ENCODE results near the gene EIF2S2.

Gene EIF2S2

DNA sequence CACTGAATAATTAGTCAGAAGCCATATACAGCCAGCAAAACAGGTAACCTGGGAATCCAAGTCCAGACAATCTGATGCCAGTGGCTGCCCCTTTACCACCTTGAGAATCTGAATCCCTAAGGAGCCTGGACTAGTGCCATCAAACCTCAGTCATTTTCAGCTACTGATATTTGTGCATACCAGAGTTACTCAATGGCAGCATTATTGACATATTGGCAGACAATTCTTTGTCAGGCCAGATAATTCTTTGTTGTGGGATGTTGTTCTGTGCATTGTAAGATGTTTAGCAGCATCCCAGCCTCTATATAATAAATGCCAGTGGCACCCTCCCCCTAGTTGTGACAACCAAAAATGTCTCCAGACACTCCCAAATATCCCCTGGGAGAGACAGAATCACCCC is 3.2 kb upstream of the EIF2S2 start:
- DNase-seq = no peak

GRCh38 chr20:34114809-34115208 is 2.8 kb upstream of the EIF2S2 start:
- no peak for DNase-seq

GRCh38 chr20:34112600-34113101 is 608 bp upstream of the EIF2S2 start:
- DNase-seq = peak; percentile 70

DNA sequence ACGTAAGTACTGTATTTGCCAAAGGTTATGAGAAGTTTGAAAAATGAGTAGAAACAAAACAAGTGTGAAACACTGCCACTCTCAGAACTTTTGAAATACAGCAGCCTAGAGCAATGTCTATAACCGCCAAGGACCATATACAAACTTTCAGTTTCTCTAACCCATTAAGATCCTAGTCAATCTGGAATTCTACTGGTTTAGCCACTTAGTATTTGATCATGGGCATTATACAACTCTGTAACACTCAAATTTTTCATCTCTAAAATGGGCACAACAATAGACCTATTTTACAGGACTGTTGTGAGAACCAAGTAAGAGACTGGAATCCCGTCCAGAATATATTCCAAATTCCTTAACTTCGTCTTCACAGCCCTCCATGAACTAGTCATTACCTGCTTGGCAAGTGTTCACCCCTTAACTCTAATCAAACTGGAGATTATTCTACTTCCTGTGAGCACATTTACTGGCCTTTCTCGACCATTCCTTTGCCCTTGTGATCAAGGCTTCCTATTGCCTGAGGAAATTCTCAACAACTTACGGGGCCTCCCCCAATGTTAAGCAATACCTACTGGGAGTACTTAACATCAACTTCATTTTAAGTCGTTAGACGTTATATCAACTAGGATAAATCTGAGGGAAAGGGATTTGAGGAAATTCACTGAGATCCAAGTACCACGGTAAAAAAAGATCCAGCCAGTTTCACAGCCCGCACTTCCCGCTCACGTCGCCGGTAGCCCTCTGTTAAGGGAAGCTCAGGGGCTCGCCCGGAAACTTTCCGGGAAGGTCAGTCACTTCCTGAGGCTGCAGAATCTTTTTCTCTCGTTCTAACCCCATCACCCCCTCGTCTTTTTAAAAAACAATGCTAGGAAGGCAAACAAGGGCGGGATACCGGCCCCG is 1.1 kb downstream of the EIF2S2 start:
- peak; percentile 55 for DNase-seq

DNA sequence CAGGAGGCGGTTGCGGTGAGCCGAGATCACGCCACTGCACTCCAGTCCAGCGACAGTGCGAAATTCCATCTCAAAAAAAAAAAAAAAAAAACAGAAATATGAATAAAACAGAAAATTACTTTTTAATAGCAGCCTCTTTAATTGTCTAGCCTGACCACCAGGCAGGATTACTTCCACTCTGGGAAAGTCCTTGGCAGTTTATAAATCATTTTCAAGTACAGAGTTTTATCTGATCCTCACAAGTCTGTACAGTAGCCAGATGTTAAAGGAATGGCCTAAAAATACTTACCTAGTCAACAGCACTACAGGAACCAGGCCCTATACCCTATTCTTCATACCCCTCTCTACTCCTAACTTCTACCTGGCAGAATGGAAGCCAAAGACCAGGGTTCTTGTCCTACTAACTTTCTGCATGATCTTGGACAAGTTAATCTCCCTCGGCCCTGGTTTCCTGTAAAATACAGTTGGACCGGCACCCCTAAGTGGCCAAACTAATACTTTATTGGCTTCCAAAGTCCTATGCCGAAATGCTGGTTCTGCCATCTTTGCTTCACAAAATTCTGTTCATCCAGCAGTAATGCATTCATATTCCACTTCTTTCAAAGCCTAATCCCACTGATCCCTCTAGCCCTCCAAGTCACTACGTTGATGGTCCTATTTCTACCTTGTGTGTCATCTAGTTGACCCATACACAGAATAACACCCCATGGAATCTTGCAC is 1.9 kb downstream of the EIF2S2 start:
- no peak for DNase-seq

- DNase-seq = no peak
Observed at GRCh38 chr20:34109442-34109841, 2.6 kb downstream of the EIF2S2 start.

DNA sequence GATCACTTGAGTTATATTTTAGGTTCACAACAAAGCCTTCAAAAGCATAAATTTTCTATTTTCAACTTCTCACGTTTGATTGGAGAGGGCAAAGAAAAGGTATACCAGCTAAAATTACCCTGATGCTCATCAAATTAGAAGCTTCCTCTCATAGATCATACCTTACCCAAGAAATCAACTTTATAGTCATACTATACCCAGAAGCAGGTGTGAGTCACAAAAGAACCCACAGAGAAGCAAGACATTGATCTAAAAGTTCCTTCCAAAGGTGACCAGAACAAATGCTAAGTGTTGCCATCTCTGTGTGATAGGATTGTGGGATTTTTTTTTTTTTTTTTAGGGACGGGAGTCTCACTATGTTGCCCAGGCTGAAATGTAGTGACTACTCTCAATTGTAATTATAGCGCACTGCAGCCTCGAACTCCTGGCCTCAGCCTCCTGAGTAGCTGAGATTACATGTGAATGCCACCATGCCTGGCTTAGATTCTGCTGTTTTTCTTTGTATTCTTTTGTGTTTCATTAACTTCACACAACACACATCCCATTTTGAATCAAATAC is 3.3 kb downstream of the EIF2S2 start:
- no peak for DNase-seq

DNA sequence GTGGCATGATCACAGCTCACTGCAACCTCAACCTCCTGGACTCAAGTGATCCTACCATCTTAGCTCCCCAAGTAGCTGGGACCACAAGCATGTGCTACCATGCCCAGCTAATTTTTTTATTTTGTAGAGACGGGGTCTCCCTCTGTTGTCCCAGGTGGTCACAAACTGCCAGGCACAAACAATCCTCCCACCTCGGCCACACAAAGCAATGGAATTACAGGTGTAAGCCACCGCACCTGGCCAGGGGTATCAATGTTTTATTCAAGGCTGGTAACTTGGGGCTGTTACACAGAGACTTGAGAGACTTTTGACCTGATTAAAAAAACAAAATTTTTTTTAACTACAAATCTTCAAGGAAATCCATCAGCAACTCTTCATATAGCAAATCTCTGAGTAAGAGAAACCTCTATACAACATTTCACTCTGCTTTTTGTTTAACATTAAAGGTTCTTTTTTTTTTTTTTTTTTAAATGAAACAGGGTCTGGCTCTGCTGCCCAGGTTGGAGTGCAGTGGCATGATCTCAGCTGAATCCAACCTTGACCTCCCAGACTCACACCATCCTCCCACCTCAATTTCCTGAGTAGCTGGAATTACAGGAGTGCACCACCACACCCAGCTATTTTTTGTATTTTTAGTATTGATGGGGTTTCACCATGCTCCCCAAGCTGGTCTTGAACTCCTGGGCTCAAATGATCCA is 5.9 kb downstream of the EIF2S2 start:
- DNase-seq = no peak

- no peak for DNase-seq
Observed at GRCh38 chr20:34104059-34104458, 8.0 kb downstream of the EIF2S2 start.

DNA sequence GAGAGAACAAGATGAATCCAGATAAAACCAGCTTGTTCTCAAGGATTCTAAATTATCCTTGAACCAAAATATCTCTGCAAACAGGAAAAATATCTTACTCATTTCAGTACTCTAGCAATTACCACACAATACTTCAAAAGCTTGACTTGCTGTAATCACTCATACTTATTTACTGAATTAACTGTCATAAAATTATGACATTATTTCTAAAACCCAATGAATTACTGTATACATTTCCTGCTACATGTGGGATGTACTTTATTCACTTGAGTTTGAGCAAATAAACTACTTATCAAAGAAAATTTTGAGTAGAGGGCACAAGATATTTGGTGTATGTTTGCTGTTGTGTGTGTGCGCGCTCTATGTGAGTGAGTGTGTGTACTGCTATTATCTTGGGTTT is 9.7 kb downstream of the EIF2S2 start:
- DNase-seq = no peak

- no peak for DNase-seq
Observed at GRCh38 chr20:34100576-34100975, 11.5 kb downstream of the EIF2S2 start.

GRCh38 chr20:34099675-34100074 is 12.4 kb downstream of the EIF2S2 start:
- no peak for DNase-seq

DNA sequence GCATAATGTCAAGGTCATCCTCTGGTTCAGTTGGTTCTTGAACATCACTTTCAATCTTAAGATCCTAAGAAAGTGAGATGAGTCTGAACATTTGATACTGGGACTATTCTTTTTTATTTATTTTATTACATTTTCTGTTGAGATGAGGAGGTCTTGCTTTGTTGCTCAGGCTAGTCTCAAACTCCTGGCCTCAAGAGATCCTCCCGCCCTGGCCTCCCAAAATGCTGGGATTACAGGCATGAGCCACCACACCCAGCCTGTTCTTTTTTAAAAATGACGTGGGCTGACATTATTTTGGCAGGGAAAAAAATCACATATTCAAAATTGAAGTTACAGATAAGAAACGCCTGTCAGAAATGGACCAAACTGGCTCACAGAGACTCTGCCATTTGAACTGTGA is 13.5 kb downstream of the EIF2S2 start:
- DNase-seq = no peak

GRCh38 chr20:34096699-34097444 is 15.2 kb downstream of the EIF2S2 start:
- no peak for DNase-seq

DNA sequence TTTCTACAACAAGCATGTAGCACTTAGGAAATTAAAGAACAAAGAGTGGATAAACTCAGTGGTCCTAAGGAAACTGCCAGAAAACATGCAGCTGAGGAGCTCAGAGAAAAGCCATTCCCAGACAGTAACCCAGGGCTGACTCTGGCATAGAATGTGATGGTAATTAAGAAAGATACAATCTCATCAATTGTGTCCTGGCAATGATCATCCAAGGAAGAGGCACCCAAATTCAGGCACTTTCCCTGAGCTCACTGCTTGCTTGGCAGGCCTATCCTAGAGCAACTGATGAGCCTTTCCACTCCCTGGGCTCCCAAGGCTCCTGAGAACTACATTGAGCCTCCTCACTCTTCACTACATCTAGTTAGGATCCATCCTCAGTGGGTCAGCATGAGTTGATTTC is 16.2 kb downstream of the EIF2S2 start:
- no peak for DNase-seq

- DNase-seq = no peak
Observed at GRCh38 chr20:34093895-34094294, 18.1 kb downstream of the EIF2S2 start.

GRCh38 chr20:34091637-34092200 is 20.3 kb downstream of the EIF2S2 start:
- DNase-seq = no peak

DNA sequence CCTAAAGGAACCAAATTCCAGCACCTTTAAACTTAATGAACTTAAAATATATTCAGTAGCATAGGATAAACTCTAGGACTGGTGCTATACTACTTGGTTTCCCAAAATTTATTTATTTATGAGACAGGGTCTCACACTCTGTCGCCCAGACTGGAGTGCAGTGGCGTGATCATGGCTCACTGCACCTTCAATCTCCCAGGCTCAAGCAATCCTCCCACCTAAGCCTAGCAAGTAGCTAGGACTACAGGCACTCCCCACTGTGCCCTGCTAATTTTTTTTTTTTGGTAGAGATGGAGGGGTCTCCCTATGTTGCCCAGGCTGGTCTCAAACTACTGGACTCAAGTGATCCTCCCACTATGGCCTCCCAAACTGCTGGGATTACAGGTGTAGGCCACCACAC is 21.4 kb downstream of the EIF2S2 start:
- DNase-seq = no peak

GRCh38 chr20:34089655-34090345 is 22.2 kb downstream of the EIF2S2 start:
- DNase-seq = no peak

DNA sequence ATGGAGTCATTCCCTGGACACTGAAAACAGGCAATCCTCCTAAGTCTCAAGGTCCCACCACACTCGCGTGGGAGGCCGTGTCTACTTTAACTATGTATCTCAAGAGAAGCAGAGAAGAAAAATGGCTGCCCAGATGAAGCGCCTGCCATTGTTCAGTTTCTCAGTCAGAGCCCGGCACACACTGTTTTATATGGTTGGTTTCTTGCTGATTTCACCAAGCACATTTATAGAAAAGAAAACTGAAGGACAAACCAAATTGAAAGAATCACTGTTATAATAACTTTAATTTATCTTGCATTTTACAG is 22.9 kb downstream of the EIF2S2 start:
- no peak for DNase-seq

DNA sequence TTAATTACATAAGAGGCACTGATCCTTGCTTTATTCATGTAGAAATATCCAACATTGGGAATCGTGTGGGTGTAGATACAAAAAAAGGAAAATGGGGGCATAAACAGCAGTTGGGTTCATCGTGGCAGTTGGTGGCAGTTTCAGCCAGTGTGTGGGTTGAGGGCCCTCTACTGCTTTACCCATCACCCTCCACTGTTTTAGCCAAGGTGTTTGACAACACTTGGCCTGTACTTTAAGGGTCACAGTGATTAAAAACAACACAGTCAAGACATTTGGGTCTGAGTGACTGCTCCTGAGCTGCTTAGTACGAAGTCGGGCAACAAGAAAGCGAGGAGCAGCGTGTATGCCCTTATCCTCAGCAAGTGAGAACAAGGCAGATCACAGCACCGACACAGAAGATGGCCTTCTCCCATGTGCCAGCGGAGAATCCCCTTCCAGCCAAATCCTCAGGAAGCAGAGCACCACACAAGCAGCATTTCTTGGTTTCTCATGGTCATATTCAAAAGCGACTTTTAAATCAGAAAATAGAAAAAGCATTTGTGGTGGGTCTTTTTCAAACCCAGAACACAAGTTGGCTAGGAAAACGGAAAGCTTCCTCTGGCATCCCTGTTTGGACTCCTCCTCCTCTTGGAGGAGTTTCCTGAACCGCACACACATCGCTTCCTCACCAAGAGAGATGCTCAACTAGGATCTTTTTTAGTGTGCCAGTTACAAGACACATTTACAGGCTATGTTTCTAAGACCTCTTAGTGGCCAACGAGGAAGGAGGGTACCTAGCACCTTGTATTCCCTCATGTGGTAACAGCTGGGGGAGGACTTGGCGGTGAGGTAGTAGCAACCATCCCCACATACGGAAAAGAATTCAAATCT is 23.5 kb downstream of the EIF2S2 start:
- no peak for DNase-seq

Measured in DMS53 (cell line).